ENCODE results near the gene ZNF524.

Gene ZNF524

DNA sequence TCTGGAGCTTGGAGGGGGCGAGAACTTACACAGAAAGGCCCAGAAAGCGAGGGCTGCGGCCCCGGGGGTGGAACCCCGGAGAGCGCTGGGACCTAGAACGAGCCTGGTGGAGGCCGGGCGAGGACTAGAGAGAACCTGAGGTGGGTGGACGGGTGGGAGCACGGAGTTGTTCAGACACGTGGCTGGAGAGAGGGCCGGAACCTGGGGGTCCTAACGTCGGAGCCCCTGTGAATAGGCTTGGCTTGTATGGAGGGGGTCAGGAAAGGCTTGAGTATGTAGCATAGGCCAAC, 43.7 kb downstream of the ZNF524 start:
- no peak for DNase-seq

GRCh38 chr19:55644191-55644833, 44.2 kb downstream of the ZNF524 start:
- DNase-seq = no peak

DNA sequence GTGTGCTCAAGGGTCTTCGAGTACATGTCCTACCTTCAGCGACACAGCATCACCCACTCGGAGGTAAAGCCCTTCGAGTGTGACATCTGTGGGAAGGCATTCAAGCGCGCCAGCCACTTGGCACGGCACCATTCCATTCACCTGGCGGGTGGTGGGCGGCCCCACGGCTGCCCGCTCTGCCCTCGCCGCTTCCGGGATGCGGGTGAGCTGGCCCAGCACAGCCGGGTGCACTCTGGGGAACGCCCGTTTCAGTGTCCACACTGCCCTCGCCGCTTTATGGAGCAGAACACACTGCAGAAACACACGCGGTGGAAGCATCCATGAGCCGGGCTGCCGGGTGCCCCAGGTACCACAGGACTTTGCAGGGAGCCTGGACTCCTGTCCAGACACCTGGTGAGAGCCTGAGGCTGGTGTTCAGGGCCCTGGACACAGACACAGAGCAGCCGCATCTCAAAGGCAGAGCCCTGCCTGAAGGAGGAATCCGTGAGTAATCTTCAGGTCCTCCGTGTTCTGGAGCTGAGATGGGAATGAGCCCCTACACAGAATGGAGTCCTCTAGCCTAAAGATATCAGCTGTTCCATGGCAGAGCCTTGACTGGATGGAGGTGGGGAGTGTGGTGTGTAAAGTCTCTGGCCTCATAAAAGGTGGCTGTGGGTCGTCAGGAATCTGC, 44.9 kb downstream of the ZNF524 start:
- no peak for DNase-seq

- DNase-seq = no peak
Observed at GRCh38 chr19:55645512-55645881, 45.4 kb downstream of the ZNF524 start.

DNA sequence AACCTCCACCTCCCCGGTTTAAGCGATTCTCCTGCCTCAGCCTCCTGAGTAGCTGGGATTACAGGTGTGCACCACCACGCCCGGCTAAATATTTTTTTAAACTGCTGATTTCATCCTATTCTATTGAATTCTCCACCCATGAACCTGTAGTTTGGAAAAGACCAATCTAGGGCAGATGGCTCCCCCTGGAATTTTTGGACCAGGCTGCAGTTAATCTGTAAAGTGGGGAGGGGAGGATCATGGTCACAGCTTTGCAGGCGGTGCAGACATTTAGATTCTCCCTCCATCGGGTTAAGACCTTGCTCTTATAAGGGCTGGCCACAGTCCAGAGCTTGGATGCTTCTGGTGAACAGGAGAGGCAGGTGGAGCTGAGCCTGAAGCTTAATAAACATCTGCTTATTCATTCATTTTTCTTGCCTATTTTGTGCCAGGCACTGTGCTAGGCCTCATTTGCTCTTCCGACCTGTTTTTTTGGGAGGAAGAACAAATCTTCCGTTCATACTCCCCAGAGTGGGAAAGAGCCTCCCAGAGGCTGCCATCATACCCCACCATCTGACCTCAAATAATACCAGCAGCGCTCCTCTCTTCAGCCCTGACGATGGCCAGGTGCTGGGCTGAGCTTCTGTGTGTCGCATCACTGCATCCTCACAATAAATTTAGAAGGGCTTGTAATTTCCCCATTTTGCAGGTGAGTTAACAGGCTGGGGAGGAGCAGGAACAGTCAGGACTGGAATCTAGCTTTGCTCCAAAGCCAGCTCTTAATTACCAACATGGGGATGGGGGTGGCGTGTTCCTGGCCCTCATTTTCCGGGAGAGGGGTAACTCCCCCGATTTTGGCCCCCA, 47.0 kb downstream of the ZNF524 start:
- DNase-seq = no peak

GRCh38 chr19:55647732-55648584, 47.9 kb downstream of the ZNF524 start, which contains the start of gene CCDC106:
TSS of gene CCDC106 (plus strand) at chr19:55648212. CDS start at chr19:55649047, 835 bp downstream.
- DNase-seq = peak; percentile 80

- DNase-seq = no peak
Observed at GRCh38 chr19:55648585-55649267, 48.6 kb downstream of the ZNF524 start.

DNA sequence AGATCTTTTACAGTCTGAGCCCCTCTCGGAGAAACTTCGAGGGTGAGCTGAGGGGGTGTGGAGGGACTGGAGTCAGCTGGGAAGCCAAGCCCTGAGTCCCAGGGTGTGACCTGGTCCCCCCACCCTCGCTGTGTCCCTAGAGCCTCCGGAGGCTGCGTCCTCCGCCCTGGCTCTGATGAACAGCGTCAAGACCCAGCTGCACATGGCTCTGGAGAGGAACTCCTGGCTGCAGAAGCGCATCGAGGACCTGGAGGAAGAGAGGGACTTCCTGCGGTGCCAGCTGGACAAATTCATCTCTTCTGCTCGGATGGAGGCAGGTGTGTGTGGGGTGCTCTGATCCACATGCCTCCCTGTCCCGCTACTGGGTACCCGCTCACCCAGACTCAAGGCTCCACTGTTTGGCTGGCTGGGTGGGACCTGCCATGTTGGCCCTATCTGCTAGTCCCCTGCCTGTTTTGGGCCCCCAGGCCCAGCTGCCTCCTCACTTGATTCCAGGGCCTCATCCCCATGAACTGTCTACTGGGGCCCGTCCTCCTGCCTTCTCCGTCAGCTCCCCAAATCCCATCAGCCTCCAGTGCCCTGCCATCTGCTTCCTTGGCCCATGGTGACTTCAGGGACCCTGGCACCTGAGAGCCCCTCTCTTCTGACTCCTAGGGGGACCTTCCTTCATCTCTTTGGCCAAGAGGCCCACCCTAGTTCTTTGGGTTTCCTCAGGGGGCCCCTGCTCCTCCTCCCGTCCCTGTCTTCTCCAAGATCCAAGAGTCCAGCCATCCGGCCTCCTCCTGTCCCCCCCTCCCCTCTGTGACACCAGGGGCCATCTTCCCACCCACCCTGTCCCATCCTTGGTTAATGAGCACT, 49.4 kb downstream of the ZNF524 start:
- no peak for DNase-seq

DNA sequence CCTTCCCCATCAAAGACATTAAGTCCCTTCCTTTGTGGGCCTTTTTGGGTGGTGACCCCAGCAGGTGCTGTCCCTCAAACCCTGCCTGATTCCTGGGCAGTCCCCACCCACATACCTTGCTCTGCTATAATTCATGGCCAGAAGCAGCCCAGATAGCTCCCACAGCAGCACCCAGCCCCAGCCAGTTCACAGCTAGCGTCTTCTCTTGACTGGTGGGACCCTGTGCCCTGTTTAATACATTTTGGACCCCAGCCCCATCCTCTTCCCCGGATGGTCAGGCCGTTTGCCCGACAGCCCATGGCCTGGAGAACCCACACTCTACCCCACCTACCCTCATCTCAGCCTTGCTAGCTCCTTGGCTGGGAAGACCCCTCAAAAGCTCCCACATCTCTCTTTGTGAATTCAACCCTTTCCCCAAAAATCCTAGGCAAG, 50.1 kb downstream of the ZNF524 start:
- no peak for DNase-seq

DNA sequence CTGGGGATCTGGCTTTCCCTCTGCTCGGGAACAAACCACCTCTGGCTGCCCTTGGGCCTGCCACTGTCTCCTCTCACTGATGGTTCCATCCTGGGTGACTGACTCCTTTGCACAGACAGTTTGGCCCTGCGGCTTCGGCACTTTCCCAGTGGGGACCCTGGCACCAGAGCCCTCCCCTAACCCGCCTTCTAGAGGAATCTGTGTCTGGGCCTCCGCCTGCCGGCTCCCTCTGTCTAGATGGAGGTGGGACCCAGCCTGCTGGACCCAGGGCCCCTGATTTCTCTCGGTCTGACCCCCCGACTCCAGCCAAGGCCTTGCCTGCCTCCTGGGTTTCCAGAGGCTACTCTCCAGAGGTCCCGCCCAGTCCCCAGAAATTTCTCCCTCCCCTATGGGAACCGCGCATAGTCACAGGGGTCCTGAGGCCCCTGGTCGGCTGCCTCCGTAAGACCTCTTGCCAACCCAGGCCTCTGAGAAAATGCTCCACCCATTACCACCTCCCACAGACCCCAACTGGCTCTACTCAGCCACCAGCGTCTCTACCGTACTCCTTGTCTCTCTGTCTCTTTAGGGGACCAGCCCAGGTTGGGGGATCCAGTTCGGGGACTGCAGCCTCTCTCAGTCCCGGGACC, 50.6 kb downstream of the ZNF524 start:
- DNase-seq = no peak

DNA sequence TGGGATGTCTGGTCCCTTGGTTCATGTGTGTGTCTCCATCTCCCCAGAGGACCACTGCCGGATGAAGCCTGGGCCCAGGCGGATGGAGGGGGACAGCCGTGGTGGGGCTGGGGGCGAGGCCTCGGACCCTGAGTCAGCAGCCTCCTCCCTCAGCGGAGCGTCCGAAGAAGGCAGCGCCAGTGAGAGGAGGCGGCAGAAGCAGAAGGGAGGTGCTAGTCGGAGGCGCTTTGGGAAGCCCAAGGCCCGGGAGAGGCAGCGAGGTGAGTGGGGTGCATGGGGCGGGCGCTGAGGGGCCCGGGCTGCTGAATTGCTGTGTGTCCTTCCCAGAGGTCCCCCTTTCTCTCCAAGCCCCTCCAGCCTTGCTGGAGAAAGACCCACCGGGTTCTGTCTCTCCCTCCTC, 51.1 kb downstream of the ZNF524 start:
- no peak for DNase-seq

- no peak for DNase-seq
Observed at GRCh38 chr19:55652311-55653128, 52.4 kb downstream of the ZNF524 start.

Data from fibroblast of skin of right quadriceps (primary cell).